Left ventricle myocardium superior (tissue), 1 donor: Measurements from ENCODE around the gene GRID1. TPM values are rescaled to one million over a fixed set of nuclear protein-coding genes. Genes with fewer than 3 reads are reported as not detected.

Source experiments
- ATAC-seq: fragments of 200-7000 bp; cut with Tn5 transposase; one replicate; pipeline ENCODE4 v1.9.1; 2020; ENCODE audit warnings: mild to moderate bottlenecking, moderate library complexity
- DNase-seq: peaks from one replicate; pipeline ENCODE4 v3.0.0-alpha.2; 2020
- intact Hi-C: fragments of 100-400 bp; cut with micrococcal nuclease; formaldehyde crosslinking; loops from one replicate; pipeline ENCODE4 v1.11.0; 2022
- total RNA-seq: library from RNA; stranded (reverse); fragmentation: NEBNext Ultra II Directional; extraction: Animal tissue kit (Norgen Biotek cat#: 25700); gene quantifications from one replicate; pipeline ENCODE4 v1.2.1, GENCODE V29; 2021
- donor health status: DM: no; HTN: yes; CAD: no; lungs with severe emphysema.

Gene GRID1
- total RNA-seq, 1 donor from 2014 or later: 2.4 TPM

DNA sequence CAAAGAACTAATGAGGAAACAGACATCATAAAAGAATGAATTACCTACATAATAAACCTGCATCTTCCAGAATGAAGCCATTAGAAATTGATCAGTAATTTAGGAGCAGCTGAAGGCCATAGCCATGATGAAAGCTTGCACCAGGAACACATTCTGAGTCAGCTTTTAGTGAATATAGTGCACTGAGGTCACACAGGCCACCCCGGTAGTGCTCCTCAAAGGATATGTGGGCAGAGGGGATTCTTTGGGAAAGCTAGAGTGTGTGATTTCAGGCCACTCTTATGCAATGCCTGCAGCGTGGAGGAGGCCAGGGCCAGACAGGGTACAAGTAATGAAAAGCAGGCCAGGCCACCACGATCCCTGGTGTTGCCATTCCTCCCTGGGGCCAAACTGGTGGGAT is 451.9 kb downstream of the GRID1 start:
- ATAC-seq: no peak
- no peak for DNase-seq
- intact Hi-C loops: no loop called here

DNA sequence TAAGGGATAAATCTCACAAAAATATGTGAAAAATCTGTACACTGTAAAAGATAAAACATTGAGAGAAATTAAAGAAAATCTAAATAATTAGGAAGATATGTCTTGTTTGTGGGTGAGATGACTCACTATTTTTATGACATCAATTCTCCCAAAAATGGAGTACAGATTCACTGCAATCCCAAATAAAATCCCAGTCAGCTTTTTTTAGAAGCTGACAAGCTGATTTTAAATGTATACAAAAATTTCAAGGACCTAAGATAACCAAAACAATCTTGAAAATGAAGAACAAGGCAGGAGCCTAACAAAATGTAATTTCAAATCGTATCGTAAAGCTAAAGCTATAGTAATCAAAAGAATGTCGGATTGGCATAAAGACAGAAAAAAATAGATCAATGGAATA is 458.1 kb downstream of the GRID1 start:
- DNase-seq: no peak
- ATAC-seq: no peak
- intact Hi-C loops: no loop called here

DNA sequence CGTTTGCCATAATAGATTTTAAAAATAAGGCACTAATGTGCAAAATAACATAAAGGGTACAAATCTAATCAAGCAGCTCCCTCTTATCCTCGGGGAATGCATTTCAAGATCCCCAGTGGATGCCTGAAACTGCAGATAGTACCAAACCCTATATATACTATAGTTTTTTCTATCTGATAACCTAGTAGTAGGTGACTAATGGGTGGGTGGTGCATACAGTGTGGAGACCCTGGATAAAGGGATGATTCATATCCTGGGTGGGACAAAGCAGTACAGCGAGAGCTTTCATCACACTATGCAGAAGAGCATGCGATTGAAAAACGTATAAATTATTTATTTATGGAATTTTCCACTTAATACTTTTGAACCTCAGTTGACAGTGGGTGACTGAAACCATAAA is 464.5 kb downstream of the GRID1 start:
- intact Hi-C loops: no loop called here
- DNase-seq: no peak
- no peak for ATAC-seq

DNA sequence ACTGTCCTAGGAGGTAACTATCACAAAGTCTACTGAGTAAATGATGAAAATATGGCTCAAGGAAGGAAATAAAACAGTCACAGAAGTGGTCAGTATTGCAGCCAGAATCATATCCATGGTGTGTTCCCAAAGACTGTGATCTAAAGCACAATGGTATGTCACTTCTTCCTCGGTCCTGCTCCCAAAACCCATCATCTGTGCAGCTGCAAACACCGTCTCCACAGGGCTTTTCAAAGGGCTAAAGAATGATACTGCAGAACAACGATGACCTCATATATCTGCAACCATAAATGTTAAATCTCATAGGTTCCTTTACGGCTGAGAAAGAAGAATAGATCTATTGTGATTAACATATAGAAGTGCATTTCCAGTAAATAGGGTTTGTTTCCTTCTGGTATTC is 465.0 kb downstream of the GRID1 start:
- ATAC-seq (no peak), DNase-seq (no peak)
- intact Hi-C loops: no loop called here

DNA sequence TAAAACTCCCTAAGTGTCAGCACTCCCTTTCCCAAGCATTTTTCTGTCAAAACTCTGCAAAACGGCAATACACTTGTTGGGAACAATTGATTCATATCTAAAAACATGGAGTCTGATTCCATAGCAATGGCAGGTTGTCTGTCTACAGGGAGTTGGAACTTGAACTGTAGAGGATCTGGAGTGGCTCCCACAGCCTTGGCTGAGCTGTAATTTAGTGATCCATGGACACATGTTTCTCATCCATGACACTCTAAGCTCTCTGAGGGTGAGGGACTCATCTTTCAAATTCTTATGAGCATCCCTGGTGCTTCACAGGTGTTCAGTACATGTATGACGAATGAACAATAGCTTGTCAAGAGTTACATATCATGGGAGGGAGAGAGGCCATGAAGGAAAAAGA is 466.1 kb downstream of the GRID1 start:
- DNase-seq: no peak
- intact Hi-C loops: no loop called here
- ATAC-seq: no peak

DNA sequence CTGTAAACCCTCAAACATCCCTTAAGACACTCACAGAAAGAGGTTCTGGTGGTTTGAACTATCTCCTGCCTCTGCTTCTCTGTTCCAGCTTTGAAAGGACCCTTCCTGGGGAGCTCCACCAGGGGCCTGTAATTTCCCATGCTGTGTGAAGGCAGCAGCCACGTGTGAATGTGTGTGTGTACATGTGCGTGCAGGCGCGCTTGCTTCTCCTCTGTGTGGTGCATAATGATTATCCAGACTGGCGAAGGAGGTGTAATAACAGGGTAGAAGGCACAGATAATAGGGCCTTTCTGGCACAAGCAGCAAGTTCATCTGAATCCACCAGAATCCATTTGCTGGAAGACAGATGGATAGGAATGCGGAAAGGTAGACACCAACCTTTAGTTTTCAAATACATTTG is 466.5 kb downstream of the GRID1 start:
- ATAC-seq: no peak
- intact Hi-C loops: no loop called here

DNA sequence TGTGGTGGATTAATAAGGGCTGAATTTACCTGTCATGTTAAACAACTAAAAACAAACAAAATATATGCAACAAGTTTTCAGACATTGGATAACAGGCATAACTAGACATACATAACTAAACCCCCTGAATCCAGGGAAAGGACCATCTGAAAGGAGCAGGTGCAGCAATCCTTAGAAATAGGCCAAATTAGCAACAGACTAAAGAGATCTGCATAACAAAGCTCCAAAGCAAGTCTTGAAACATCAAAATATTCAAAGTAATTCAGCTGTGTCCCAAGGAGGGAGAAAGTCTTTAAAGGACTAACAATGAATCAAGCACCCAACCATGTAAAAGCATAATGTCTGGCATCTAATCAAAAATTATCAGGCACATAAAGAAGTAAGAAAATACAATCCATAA is 475.1 kb downstream of the GRID1 start:
- no peak for DNase-seq
- ATAC-seq: no peak
- intact Hi-C loops: no loop called here

More for the DNA sequence above, 466.5 kb downstream of the GRID1 start:
- no peak for DNase-seq

DNA sequence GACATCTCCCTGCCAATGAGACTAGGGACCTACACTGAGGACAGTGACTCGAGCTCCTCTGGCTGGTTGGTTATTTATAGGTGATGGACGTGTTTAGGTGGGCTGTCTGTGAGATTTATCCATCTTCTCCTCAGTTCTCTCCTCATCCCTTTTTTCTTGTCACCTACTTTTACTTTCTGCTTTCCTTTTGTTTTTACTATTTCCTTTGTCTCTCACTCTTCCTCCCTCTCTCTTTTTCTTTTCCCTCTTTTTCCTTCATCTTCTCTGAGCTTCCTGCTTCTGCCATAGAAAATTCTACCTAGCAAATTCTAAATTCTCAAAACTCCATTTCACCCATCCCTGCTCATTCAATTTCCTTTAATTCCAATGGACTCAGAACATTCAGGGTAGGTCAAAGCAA is 478.0 kb downstream of the GRID1 start:
- ATAC-seq (no peak), DNase-seq (no peak)
- intact Hi-C loops: no loop called here

DNA sequence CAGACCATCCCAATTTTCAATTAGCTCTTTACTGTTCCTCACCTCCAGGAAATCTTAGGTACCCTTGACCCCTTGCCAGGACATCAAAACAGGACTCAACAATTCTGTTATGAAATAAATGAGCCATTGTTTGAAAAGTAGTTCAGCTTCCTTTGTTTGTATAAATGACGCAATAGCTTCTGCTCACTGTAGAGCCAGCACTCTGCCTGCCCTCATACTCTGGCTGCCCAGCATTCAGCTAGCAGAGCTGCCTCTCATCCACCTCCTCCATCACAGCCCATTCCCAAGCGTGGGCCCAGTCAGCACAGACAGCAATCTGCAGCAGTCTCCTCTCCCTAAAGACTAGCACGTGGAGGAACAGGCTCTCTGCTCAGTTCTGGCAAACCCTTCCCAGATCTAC is 478.6 kb downstream of the GRID1 start:
- no peak for DNase-seq
- ATAC-seq: no peak
- intact Hi-C loops: no loop called here

DNA sequence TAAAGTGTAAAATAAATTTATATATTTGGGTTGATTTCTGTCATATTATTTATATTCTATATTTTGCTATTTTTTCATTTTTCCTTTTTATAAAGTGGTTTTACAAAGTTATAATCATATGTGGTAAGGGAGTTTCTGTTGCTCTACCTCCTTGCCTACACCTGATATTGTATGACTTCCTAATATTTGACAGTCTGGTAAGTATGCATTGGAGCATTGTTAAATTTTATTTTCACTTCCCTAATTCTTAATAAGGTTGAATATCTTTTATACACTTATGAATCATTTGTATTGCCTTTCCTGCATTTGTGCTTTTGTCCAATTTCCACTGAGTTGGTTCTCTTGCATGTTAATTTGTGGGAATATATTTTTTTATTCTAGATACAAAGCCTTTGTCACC is 492.4 kb downstream of the GRID1 start:
- ATAC-seq (no peak), DNase-seq (no peak)
- intact Hi-C loops: no loop called here

DNA sequence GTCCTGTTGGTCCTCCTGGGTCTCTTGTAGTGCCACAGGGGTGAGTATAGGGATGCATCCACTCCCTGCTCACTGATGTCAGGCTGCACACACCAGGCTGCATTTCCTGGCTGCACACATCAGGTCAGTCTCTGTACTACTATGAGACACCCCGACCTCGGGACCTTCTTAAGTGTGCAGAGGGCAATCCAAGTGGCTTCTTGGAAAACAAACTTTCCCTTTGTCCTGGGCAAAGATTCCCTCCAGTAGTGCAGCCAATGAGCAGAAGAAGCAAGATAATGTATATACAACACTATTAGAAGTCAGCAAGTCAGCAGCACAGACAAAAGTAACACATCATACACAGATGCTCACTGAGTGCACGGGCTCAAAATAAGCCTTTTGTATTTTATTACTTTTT is 493.5 kb downstream of the GRID1 start:
- no peak for DNase-seq
- ATAC-seq: no peak
- intact Hi-C loops: no loop called here

DNA sequence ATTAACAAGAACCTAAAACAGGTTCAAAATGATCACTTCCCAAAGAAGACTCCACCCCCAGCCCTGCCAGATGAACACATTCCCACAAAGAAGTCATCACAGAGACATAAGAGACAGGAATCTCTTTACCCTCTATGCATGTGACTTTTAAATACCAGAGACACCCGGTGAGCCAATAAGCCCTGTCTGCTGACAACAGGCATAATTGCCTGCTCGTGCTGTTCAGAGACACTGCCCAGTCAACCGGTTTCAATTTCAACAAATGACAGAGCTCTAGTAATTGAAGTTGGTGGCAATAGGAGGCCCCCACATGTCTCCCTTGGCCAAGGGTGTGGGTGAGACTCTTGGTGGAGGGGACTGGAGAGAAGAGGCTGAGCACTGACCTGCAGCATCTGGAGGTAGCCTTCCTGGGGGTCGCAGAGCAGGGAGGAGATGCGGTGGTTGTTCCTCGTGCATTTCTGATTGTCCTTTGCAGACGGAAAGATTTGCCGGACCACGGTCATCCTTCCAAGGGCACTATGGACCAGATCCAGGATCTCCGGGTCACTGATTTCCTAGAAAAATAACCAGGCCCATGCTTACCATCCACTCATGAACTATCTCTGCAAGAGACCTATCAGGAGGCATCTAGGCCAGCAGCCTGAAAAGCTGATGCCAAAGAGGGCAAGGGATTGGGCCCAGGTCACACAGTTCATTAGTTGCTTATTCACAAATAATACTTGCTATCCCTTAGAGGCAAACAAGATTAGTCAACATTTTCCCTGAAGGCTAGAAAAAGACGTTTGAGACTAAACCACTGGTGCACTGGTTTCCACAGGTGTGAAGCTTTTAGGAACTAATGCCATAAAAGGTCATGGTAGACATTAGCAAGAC is 497.7 kb downstream of the GRID1 start:
- DNase-seq: no peak
- no peak for ATAC-seq
- intact Hi-C loops: no loop called here

DNA sequence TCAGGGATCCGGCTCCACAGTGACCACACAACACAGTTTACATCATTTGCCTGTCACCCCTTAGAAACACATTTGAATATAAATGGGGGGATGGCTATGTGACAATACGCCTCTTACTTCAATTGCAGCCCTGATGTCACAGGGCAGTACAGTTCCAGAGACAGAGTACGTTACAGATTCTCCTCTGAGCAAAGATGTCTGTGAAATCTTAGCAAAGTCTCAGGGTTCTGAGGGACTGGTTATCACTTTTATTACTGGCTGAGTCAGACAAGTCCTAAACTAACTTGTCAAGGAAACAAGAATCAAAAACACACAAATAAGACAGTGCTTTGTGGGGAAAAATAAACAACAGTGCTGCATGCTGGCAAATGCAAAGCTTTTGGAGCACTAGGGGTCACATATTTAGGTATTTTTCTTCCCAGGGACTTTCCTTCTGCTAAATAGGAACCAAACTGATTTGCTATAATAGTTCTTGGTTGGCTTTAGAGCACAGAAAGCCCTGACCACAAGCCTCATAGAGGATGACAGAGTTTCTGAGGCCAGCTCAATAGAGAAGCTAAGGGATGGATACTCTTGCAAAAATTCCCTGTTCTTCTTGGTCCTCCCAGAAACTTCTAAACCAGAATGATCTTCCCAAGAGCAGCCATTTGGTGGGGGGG is 501.6 kb downstream of the GRID1 start:
- intact Hi-C loops: no loop called here
- DNase-seq (no peak), ATAC-seq (no peak)

DNA sequence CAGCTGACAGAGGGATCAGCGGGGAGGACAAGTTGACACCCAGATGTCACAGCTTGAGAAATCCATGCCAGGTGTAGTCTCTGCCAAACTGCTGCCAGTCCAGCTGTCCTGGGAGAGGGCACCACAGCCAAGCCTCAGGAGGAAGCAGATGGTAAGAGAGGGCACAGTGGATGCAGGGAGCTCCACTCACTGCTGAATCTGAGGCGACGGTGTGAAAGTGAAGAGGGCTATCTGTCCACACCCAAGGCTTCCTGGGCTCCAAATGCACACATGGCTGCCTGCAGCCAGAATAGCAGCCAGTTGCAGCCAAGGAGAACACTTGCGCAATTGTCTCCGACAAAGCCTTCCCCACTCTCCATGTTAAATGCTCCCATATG is 502.4 kb downstream of the GRID1 start:
- peak; percentile 31 for DNase-seq
- ATAC-seq: peak; percentile 72
- intact Hi-C loops: no loop called here

DNA sequence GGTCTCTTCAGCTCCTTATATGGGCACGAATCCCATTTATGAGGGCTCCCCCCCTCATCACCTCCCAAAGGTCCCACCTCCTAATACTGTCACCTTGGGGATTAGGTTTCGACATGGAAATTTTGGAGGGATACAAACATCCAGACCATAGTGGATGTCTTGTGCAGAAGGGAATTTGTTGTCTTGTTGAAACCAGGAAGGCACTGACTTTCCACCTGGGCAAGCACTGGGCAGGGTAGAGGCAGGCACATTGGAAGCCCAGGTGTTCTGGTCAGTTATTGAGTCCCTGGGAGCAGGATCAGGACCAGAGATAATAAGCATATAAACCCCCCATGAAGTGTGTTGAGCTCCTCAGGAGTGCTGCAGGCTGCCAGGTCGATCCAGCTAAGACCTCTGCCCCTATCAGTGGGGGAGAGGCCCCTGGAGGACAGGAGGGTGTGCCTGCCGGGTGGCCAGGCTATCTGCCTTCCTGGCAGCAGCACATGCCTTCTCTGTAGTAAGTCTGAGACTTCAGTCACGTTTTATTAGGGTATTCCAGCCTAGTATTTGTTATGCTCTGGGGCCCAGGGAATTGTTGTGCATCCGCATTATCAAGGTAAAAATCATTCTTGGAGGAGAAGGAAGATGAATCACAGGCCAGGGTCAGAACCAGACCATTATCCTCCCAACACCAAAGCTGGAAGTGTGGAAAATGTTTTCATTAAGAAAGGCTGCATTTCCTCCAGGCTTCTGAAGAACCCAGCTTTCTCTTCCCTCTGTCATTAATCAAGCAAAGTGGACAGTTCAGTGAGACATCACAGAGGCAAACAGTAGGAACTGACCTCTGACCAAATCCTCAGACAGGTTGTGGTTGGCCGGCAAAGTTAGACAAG is 503.1 kb downstream of the GRID1 start:
- intact Hi-C loops: no loop called here
- DNase-seq (no peak), ATAC-seq (no peak)

DNA sequence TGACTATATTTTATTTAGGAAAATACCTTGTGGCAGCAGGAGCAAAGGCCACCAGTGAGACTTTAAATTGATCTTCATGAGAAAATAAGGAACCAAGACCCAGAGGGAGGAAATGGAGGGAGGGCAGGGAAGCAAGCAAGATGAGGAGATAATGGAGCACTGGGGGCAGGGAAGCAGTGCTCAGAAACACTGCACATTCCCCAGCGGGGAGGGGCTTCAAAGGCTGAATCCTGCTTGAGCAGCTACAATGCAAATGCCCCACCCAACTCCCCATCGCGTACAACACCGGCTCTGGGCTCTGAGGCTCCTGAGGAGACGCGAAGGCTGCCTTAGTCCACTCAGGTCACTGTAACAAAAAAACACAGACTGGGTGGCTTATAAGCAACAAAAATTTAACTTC is 503.8 kb downstream of the GRID1 start:
- no peak for DNase-seq
- no peak for ATAC-seq
- intact Hi-C loops: no loop called here

DNA sequence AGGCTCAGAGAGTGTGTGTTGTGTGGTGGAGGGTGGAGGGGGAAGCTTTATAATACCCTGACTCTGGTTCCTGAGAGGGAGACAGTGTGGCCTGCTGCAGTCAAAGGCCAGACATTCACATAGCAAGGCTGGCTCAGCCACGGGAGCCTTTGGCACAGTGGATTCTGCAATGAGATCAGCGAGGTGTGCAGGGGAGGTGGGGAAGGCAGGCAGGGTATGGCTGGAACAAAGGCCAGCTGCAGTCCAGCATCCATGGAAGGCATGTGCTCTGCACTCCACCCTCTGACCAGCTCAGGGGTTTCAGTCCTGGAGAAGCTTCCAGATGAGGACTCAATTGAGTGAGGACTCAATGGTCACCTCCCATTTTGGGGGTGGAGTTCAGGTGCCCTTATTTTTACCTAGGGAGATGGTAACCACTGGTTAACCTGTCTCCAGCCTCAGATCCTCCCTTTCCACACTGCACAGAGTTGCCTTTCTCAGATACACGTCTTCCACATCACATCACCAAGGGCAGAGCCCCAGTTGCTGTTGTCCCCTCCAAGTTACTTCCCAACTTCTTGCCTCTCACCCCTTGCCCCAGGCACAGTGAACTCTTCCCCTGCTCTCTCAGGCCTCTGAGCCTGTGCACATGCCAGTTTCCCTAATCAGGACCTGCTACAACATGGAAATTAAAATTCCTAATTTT is 504.9 kb downstream of the GRID1 start:
- intact Hi-C loops: no loop called here
- ATAC-seq (no peak), DNase-seq (no peak)

DNA sequence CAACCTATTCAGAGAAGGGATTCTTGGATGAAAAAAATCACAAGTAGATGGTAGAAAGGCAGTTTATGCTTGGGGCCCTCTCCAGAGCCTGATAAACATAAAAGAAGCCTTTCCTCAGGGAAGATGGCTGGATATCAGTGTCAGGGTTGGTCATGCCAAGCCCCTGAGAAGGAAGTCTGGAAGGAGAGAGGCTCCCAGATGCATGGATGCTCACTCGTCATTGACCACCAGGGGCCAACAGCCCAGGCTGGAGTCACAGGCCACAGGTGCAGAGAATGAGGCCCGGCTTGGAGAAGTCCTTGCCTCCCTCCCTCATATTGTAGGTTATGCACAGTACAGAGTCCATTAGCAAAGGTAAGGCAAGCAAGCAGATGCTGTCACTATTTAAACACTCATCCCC is 506.7 kb downstream of the GRID1 start:
- ATAC-seq (no peak), DNase-seq (no peak)
- intact Hi-C loops: no loop called here

DNA sequence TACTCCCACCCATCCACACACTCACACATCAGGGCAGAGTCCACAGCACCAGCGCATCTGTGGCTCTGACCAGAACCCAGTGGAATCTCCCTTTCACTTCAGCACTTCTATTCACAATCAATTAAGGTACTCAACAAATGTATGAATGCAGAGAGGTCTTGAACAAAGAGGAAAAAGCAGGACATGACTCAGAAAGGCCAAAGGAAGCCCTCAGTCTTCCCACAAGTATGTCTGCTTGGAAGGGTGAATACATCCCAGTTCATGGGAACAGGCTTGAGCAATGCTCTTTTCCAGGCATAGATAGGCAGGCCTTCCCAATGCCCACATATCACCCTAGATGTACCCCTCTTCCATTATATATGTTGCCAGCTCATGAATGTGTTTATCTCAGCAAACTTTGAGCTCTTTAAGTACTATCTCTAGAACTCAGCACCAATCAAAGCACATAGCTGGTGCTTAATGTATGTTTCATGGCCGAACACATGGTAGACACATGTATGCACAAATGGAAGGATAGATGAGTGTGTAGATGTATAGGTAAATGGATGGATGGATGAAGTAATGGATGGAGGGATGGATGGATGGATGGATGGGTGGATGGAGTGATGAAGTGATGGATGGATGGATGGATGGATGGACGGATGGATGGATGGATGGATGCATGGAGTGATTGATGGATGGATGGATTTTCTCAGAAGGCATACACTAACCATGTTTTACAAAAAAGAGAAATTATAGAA is 507.6 kb downstream of the GRID1 start:
- intact Hi-C loops: no loop called here
- DNase-seq (no peak), ATAC-seq (no peak)
